GM10266 (cell line): ENCODE measurements around the gene HLTF.
"Not testable (repeated sequence)": the region's sequence is repeated elsewhere in the genome, so short reads cannot be mapped to it uniquely, and the experiment has no call there.

Experiments
- DNase-seq: peaks from one replicate; pipeline ENCODE4 v3.0.0; 2012; ENCODE audit errors: extremely low spot score
- TF ChIP-seq, protein P1 (sequence below): IDR thresholded peaks from 2 replicates; pipeline ENCODE4 v1.5.1; 2012; ENCODE audit warnings: mild to moderate bottlenecking, low read depth; ENCODE audit not compliant: control insufficient read depth, insufficient read depth; ENCODE audit errors: missing control alignments

The HLTF gene

DNA sequence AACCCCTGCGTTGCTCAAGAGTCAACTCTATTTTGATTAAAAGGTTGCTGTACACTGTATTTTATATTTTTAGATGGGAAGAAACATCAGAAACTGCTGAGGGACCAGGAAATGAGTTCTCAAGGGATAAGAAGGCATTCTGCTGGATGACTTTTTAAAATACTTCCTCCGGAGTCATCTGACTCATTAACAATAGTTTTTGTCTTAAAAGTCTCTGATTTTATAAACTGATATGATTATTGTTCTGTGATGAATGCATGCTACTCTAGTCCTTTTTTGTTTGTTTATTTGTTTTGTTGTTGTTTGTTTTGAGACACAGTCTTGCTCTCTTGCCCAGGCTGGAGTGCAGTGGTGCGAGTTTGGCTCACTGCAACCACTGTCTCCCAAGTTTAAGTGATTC lies 18.2 kb upstream of the HLTF start:
- TF ChIP-seq, protein P1, sequence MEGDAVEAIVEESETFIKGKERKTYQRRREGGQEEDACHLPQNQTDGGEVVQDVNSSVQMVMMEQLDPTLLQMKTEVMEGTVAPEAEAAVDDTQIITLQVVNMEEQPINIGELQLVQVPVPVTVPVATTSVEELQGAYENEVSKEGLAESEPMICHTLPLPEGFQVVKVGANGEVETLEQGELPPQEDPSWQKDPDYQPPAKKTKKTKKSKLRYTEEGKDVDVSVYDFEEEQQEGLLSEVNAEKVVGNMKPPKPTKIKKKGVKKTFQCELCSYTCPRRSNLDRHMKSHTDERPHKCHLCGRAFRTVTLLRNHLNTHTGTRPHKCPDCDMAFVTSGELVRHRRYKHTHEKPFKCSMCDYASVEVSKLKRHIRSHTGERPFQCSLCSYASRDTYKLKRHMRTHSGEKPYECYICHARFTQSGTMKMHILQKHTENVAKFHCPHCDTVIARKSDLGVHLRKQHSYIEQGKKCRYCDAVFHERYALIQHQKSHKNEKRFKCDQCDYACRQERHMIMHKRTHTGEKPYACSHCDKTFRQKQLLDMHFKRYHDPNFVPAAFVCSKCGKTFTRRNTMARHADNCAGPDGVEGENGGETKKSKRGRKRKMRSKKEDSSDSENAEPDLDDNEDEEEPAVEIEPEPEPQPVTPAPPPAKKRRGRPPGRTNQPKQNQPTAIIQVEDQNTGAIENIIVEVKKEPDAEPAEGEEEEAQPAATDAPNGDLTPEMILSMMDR: no peak
- DNase-seq: no peak

DNA sequence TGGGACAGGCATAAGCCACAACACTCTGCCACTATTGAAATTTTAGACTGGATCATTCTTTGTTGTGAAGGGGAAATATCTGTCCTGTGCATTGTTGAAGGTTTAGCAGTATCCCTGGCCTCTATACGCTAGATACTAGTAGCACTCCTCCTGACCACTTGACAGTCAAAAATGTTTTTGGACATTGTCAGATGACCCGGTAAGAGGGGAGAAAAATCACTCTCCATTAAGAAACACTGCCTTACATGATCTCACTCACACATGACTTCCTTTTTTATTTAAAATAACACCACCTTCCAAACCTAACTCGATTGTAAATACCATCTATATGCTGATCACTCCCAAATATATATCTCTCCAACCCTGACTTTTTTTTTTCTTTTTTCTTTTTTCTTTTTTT lies 15.3 kb upstream of the HLTF start:
- DNase-seq: no peak
- TF ChIP-seq, protein P1: no peak

DNA sequence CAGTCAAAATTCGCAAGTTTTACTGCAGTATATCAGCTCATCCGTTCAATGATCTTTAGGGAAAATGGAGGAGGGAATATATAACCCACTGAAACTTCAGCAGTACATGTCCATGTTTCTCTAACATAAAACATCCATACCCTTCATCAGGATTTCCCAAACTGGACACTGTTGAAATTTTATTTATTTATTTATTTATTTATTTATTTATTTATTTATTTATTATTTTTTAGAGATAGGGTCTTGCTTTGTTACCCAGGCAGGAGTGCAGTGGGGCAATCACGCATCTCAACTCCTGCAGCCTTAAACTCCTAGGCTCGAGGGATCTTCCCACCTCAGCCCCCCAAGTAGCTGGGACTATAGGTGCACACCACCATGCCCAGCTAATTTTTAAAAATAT lies 14.8 kb upstream of the HLTF start:
- TF ChIP-seq, protein P1: no peak
- DNase-seq: no peak

DNA sequence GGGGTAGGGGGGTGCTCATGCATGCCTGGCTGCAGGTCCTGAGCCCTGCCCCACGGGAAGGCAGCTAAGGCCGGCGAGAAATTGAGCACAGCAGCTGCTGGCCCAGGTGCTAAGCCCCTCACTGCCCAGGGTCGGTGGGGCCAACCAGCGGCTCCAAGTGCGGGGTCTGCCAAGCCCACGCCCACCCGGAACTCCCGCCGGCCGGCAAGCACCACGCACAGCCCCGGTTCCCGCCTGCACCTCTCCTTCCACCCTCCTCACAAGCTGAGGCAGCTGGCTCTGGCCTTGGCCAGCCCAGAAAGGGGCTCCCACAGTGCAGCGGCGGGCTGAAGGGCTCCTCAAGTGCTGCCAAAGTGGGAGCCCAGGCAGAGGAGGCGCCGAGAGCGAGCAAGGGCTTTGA lies 11.7 kb upstream of the HLTF start:
- DNase-seq: not testable (repeated sequence)

DNA sequence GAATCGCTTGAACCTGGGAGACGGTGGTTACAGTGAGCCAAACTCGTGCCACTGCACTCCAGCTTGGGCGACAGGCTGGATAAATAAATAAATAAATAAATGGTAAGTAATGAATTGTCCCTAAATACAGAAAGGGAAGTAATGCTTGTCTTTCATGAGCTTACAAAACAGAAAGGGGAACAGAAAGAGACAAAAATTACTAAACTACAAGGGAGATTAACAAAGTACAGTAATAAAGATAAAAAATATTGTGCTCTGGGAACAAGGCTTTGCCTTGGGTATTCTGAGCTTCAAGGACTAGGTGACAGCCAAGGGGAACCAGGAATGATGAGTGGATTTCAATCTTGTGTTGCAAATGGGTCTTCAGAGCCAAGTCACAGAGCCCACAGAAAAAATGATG lies 9.2 kb upstream of the HLTF start:
- TF ChIP-seq, protein P1: no peak
- DNase-seq: peak; percentile 61

DNA sequence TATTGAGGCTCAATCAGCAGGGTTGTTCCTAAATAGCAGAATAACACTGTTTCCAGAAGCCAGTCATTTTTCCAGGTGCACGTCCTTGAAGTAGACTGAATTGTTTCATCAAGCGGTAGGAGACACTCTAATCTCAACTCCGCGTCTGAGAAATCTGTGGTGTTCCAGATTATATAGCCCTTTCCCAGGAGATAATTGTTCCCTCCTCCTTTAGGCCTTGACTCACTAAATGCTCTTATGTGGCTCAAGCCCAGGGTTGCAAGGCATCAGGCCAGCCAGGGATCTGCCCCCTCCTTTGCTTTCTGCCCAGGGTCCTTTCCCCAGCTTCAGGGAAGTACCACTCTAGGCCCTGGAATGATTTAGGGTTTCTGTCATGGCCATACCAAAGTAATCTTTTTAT lies 5.7 kb upstream of the HLTF start:
- no peak for DNase-seq
- TF ChIP-seq, protein P1: no peak

DNA sequence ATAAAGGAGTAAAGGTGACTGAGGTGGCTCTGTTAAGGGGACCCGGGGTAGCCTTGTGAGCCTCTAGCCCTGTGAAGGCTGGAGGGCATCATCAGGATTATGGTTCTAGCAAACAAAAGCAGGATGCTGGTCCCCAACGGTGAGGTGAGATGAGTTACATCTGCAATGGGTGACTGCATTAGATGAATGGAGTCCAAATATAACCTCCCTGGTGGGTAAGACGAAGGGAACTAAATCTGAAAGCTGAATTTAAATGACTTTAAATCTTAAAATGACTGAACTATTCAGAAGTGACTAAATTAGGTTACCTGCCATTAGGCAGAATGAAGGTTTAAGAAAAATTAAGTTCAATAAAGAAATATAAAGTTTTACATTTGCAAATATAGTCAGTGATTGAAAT lies 4.6 kb upstream of the HLTF start:
- DNase-seq: peak; percentile 33
- TF ChIP-seq, protein P1: no peak

DNA sequence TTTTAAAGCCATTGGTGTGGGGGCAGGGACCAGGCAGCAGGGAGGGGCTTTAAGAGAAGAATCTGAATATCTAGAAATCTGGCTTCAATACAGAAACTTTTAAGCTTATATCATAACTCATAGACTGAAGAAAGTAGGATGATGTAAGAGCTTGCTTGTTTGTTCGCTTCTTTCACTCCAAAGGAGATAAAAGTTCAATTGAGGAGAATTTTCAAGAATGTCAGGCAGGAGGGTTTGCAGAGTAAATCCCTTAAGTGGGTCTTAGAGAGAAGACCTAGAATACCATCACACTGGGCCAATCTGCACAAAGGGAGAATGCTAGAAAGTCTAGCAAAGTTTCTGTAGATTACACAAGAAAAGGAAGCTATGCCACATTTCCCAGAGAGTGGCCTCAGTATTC lies 4.1 kb upstream of the HLTF start:
- TF ChIP-seq, protein P1: no peak
- no peak for DNase-seq
